AG04449 (cell line): ENCODE data around the gene MAGI1.

Experiments
- CTCF ChIA-PET: fragments of 350-600 bp; formaldehyde crosslinking; extraction: SDS; loops from one replicate; lab custom pipeline; 2021; ENCODE audit warnings: antibody characterized with exemption; lab: Yijun Ruan, JAX
- POLR2A ChIA-PET: fragments of 400-600, 350-600 bp; formaldehyde crosslinking; extraction: SDS; loops from one replicate; lab custom pipeline; 2020; ENCODE audit warnings: antibody characterized with exemption, inconsistent platforms; lab: Yijun Ruan, JAX
- DNase-seq: peaks from one replicate; pipeline ENCODE4 v3.0.0-alpha.2; 2010; ENCODE audit warnings: low read depth, low spot score
- H3K4me3 ChIP-seq: 2 replicates; pipeline ENCODE4 v1.5.1; 2011; ENCODE audit warnings: low read depth, mild to moderate bottlenecking, control low read depth, low read length
- CTCF ChIP-seq: IDR thresholded peaks from one replicate; pipeline ENCODE4 v1.5.1; 2011; ENCODE audit warnings: mild to moderate bottlenecking, moderate library complexity, low read length, control low read depth, inconsistent platforms; ENCODE audit not compliant: insufficient read depth; ENCODE audit errors: missing control alignments

MAGI1 gene

GRCh38 chr3:65627062-65627461 lies 411.7 kb downstream of the MAGI1 start:
- no peak for TF ChIP-seq CTCF
- ChIA-PET CTCF (no interaction called here), POLR2A (no interaction called here)
- DNase-seq, result no peak
- no peak overlapping the region for H3K4me3 ChIP-seq

- POLR2A ChIA-PET, result no interaction called here
These were observed 413.4 kb downstream of the MAGI1 start for GRCh38 chr3:65625305-65625704.

GRCh38 chr3:65623362-65623761 lies 415.4 kb downstream of the MAGI1 start:
- CTCF ChIA-PET, result interaction anchor here (0.8 to 1.3 kb wide), 3 partner anchors 11 to 186 kb away, joined by 3 read pairs; no protein-coding TSS in a partner anchor

More at GRCh38 chr3:65625305-65625704, 413.4 kb downstream of the MAGI1 start:
- DNase-seq, result no peak
- CTCF ChIA-PET, result interaction anchor here (1.2 kb wide), 1 partner anchor 186 kb away, joined by 6 read pairs; no protein-coding TSS in a partner anchor
- no peak for TF ChIP-seq CTCF
- no peak overlapping the region for H3K4me3 ChIP-seq

GRCh38 chr3:65619888-65620287 lies 418.8 kb downstream of the MAGI1 start:
- ChIA-PET POLR2A (no interaction called here), CTCF (no interaction called here)
- no peak overlapping the region for H3K4me3 ChIP-seq
- TF ChIP-seq CTCF, result no peak
- DNase-seq, result no peak

More at GRCh38 chr3:65623362-65623761, 415.4 kb downstream of the MAGI1 start:
- no peak overlapping the region for H3K4me3 ChIP-seq
- DNase-seq, result no peak
- TF ChIP-seq CTCF, result no peak
- POLR2A ChIA-PET, result no interaction called here

GRCh38 chr3:65619451-65619881 lies 419.3 kb downstream of the MAGI1 start:
- peak; percentile 16 for DNase-seq
- ChIA-PET CTCF (no interaction called here), POLR2A (no interaction called here)
- TF ChIP-seq CTCF, result no peak
- no peak overlapping the region for H3K4me3 ChIP-seq

- no peak for TF ChIP-seq CTCF
- ChIA-PET CTCF (no interaction called here), POLR2A (no interaction called here)
- DNase-seq, result no peak
- no peak overlapping the region for H3K4me3 ChIP-seq
These were observed 420.1 kb downstream of the MAGI1 start for GRCh38 chr3:65618599-65618998.
